ENCODE results near the gene MESP2. TPM values are rescaled to one million over a fixed set of nuclear protein-coding genes. Genes with fewer than 3 reads are reported as not detected.

Gene MESP2
- polyA plus RNA-seq, 1 donor from 2014 or later, result not detected

DNA sequence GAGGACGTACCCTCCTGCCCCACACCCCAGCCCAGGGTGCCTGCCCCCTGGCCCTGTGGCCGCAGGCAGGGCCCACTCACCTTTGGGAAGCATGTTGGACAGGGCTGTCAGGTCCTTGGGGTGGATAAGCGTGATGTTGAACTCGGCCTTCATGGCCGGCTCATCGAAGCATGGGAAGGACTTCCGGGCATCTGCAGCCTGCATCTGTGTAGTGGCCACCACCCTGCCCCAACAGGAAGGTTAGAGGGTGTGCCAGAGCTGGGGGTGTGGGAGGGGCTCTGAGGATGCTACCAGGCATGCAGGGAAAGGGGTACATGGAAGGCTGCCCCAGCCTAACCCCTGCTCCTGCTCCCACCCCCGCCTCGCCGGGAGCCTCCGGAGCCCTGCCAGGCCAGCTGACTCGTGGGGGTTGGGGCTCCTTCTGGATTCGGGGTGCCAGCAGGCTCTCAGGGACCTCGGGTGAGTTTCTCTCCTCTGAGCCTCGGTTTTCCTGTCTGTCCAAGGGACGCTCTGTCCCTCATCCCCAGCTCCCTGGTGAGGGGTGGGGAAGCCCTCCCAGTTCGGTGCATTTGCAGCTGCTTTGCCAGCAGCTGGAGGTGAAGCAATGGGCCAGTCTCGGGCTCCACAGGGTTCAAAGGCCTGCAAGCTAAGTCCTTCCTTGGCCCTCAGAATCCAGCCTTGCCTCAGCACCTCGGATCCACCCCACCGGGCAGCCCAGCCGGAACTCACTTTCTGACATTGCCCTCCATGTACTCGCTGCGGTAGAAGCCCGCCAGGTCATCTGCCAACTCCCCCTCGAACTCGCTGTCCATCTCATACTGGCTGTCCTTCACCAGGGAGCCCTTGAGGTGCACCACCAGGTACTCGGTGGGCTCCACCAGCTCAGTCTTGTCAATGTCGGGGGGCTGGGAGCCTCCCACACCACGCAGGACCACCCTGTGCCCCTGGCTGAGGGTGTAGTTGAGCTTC lies 29.4 kb downstream of the MESP2 start:
- H3K36me3 ChIP-seq (ENCODE audit: insufficient read depth, low read length), result no peaks in the 10 kb centered on the region
- no peak for TF ChIP-seq REST (IDR thresholded peaks at IDR 0.05; ENCODE audit: borderline replicate concordance)
- TF ChIP-seq TAF1 (IDR thresholded peaks at IDR 0.05; ENCODE audit: low read depth), result no peak
- TF ChIP-seq EZH2 (IDR thresholded peaks at IDR 0.05; ENCODE audit: borderline replicate concordance, insufficient read depth, low read length, poor library complexity, severe bottlenecking), result no peak
- no peak for TF ChIP-seq RAD21 (conservative IDR thresholded peaks at IDR 0.05)
- TF ChIP-seq EP300 (conservative IDR thresholded peaks at IDR 0.05; ENCODE audit: poor library complexity, severe bottlenecking), result no peak
- no peak for TF ChIP-seq MXI1 (conservative IDR thresholded peaks at IDR 0.05; ENCODE audit: poor library complexity, severe bottlenecking)
- no peak for TF ChIP-seq SMC3 (conservative IDR thresholded peaks at IDR 0.05; ENCODE audit: poor library complexity)
- no peak for TF ChIP-seq CTCF (IDR thresholded peaks at IDR 0.05; ENCODE audit: poor library complexity, severe bottlenecking)
- no peak for TF ChIP-seq POLR2AphosphoS5 (IDR thresholded peaks at IDR 0.05)
- H3K27ac ChIP-seq (ENCODE audit: low read length), result no peak overlapping the region
- H3K79me2 ChIP-seq (replicated peaks; ENCODE audit: insufficient read depth, low read length), result no peaks in the 10 kb centered on the region
- no peaks in the 10 kb centered on the region for H3K9me3 ChIP-seq (ENCODE audit: low read length)
- no peak overlapping the region for H3K4me3 ChIP-seq (ENCODE audit: low read length)
- no peak overlapping the region for H2AFZ ChIP-seq (ENCODE audit: low read depth, low read length)
- no peaks in the 10 kb centered on the region for H4K20me1 ChIP-seq (ENCODE audit: insufficient read depth)
- H3K9ac ChIP-seq (ENCODE audit: low read length), result no peak overlapping the region
- H3K27me3 ChIP-seq (ENCODE audit: insufficient read depth, low read depth, low read length), result no peaks in the 10 kb centered on the region
- H3F3A ChIP-seq (ENCODE audit: insufficient read depth, low read length, poor library complexity, severe bottlenecking), result no peaks in the 10 kb centered on the region
- H3K9me2 ChIP-seq (ENCODE audit: insufficient read depth, low read length), result no peaks in the 10 kb centered on the region
- no peak overlapping the region for H3K4me2 ChIP-seq (ENCODE audit: low read length)

DNA sequence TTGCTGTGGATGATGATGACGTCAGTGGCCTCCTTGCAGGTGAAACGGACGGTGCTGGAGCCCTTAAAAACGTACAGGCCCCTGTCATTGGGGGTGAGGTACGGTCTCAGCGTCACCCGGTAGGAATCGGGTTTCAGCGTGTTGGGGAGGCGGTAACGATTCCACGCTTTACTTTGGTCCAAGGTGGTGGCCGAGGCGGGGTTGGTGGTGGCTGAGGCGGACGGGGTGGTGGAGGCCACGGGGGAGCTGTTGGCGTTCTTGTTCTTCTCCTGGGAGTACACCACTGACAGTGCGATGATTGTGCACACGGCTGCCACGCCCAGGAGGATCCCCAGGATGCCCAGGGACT lies 30.1 kb downstream of the MESP2 start:
- no peak overlapping the region for H2AFZ ChIP-seq (ENCODE audit: low read depth, low read length)
- TF ChIP-seq EZH2 (IDR thresholded peaks at IDR 0.05; ENCODE audit: borderline replicate concordance, insufficient read depth, low read length, poor library complexity, severe bottlenecking), result no peak
- no peak for TF ChIP-seq RAD21 (conservative IDR thresholded peaks at IDR 0.05)
- TF ChIP-seq POLR2AphosphoS5 (IDR thresholded peaks at IDR 0.05), result no peak
- no peak for TF ChIP-seq MXI1 (conservative IDR thresholded peaks at IDR 0.05; ENCODE audit: poor library complexity, severe bottlenecking)
- no peak for TF ChIP-seq EP300 (conservative IDR thresholded peaks at IDR 0.05; ENCODE audit: poor library complexity, severe bottlenecking)
- TF ChIP-seq REST (IDR thresholded peaks at IDR 0.05; ENCODE audit: borderline replicate concordance), result no peak
- no peak for TF ChIP-seq TAF1 (IDR thresholded peaks at IDR 0.05; ENCODE audit: low read depth)
- TF ChIP-seq CTCF (IDR thresholded peaks at IDR 0.05; ENCODE audit: poor library complexity, severe bottlenecking), result no peak
- no peak for TF ChIP-seq SMC3 (conservative IDR thresholded peaks at IDR 0.05; ENCODE audit: poor library complexity)

More for the DNA sequence above, 30.1 kb downstream of the MESP2 start:
- H3K9me3 ChIP-seq (ENCODE audit: low read length), result no peaks in the 10 kb centered on the region
- H3K9ac ChIP-seq (ENCODE audit: low read length), result no peak overlapping the region
- no peaks in the 10 kb centered on the region for H3K9me2 ChIP-seq (ENCODE audit: insufficient read depth, low read length)
- H3K4me2 ChIP-seq (ENCODE audit: low read length), result no peak overlapping the region
- no peaks in the 10 kb centered on the region for H3K79me2 ChIP-seq (replicated peaks; ENCODE audit: insufficient read depth, low read length)
- H3F3A ChIP-seq (ENCODE audit: insufficient read depth, low read length, poor library complexity, severe bottlenecking), result no peaks in the 10 kb centered on the region
- H3K36me3 ChIP-seq (ENCODE audit: insufficient read depth, low read length), result no peaks in the 10 kb centered on the region
- H4K20me1 ChIP-seq (ENCODE audit: insufficient read depth), result no peaks in the 10 kb centered on the region
- no peak overlapping the region for H3K27ac ChIP-seq (ENCODE audit: low read length)
- H3K4me3 ChIP-seq (ENCODE audit: low read length), result no peak overlapping the region
- H3K27me3 ChIP-seq (ENCODE audit: insufficient read depth, low read depth, low read length), result no peaks in the 10 kb centered on the region

All from neural cell (in vitro differentiated cells).